LNCaP clone FGC (cell line): Measurements from ENCODE around the gene LOXL1.

ENCODE experiments used
- DNase-seq: peaks from one replicate; pipeline ENCODE4 v3.0.0-alpha.2; 2011; ENCODE audit warnings: low read depth
- H3K4me3 ChIP-seq: 2 replicates; pipeline ENCODE4 v1.5.1; 2011; ENCODE audit warnings: mild to moderate bottlenecking, low read depth, low read length, control low read depth
- CTCF ChIP-seq: IDR thresholded peaks from 2 replicates; pipeline ENCODE4 v1.5.1; 2012; ENCODE audit warnings: mild to moderate bottlenecking; ENCODE audit not compliant: control insufficient read depth, insufficient read depth; ENCODE audit errors: extremely low read depth

Gene LOXL1

GRCh38 chr15:73915082-73915481 is 11.2 kb upstream of the LOXL1 start:
- DNase-seq: peak; percentile 70
- no peak for TF ChIP-seq CTCF
- H3K4me3 ChIP-seq: no peak overlapping the region

- no peak overlapping the region for H3K4me3 ChIP-seq
- DNase-seq: no peak
- no peak for TF ChIP-seq CTCF
These were observed 7.5 kb upstream of the LOXL1 start for GRCh38 chr15:73918784-73919183.

- TF ChIP-seq CTCF: no peak
- no peak overlapping the region for H3K4me3 ChIP-seq
- no peak for DNase-seq
These were observed 6.6 kb upstream of the LOXL1 start for GRCh38 chr15:73919706-73920105.

- no peak for DNase-seq
- TF ChIP-seq CTCF: no peak
- H3K4me3 ChIP-seq: no peak overlapping the region
These were observed 4.9 kb upstream of the LOXL1 start for GRCh38 chr15:73921254-73921925.

- H3K4me3 ChIP-seq: no peak overlapping the region
- no peak for TF ChIP-seq CTCF
- DNase-seq: no peak
These were observed 3.8 kb upstream of the LOXL1 start for GRCh38 chr15:73922186-73923151.

- H3K4me3 ChIP-seq: no peak overlapping the region
- DNase-seq: no peak
- no peak for TF ChIP-seq CTCF
These were observed 3.1 kb upstream of the LOXL1 start for GRCh38 chr15:73923156-73923487.
